Body of pancreas (tissue), 4 donors: ENCODE data around the gene SPATA19.

Source experiments
- POLR2A ChIP-seq, 3 donors: fragments of 450-650 bp; IDR thresholded peaks; one replicate each; pipeline ENCODE4 v1.6.1; 2016; ENCODE audit warnings: antibody characterized with exemption in 3 of 3, mild to moderate bottlenecking in 2 of 3
- TF ChIP-seq, protein P1 (sequence below), 7 experiments: fragments of 450-650 bp in 4 of 7; fragments of 200-600 bp in 3 of 7; sonication (generic) in 3 of 7; IDR thresholded peaks; one replicate each; pipeline ENCODE4 v1.5.1; 2016 to 2019; ENCODE audit warnings: antibody characterized with exemption in 7 of 7

DNA sequence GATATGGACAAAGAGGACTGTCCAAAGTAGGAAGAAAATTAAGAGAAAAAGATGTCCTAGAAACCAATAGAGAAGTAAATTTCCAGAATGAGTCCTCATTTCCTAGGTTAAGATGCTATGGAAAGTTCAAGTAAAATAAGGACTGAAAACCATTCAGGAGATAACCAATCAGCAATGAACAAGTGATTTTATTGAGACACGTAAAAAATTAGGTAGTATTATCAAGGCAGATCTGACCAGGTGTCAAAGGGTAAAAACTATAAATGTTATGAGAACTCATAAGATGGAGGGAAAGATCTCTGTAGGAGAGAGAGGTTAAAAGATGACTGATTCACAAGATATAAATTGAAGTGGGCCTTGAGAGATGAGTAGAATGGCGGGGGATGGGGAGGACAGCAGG lies 50.2 kb downstream of the SPATA19 start:
- TF ChIP-seq, protein P1, sequence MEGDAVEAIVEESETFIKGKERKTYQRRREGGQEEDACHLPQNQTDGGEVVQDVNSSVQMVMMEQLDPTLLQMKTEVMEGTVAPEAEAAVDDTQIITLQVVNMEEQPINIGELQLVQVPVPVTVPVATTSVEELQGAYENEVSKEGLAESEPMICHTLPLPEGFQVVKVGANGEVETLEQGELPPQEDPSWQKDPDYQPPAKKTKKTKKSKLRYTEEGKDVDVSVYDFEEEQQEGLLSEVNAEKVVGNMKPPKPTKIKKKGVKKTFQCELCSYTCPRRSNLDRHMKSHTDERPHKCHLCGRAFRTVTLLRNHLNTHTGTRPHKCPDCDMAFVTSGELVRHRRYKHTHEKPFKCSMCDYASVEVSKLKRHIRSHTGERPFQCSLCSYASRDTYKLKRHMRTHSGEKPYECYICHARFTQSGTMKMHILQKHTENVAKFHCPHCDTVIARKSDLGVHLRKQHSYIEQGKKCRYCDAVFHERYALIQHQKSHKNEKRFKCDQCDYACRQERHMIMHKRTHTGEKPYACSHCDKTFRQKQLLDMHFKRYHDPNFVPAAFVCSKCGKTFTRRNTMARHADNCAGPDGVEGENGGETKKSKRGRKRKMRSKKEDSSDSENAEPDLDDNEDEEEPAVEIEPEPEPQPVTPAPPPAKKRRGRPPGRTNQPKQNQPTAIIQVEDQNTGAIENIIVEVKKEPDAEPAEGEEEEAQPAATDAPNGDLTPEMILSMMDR (IDR thresholded peaks at IDR 0.05), result no peak
- TF ChIP-seq POLR2A (IDR thresholded peaks at IDR 0.05), result no peak
